ENCODE results near the gene KCNN3.

KCNN3 gene

DNA sequence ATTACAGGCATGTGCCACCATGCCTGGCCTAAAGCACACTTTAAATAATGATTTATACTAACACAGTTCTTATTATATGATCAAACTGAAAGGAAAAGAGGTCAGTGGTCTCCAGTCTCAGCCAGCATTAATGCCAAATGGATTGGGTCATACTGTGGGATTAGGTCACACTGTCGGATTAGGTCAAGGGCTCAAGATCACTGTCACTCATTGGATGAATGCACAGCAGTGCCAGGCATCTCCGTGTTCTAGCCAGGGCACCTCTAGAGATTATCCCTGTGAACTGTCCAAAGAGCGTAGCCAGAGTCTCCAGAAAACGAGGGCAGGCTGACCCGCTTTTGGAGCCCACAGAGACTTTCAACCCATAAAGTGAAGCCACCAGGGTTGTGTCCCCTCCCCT is 70.9 kb downstream of the KCNN3 start:
- in situ Hi-C loops (cut with MboI; ENCODE audit: low sequenced_read_pairs): no loop called here

DNA sequence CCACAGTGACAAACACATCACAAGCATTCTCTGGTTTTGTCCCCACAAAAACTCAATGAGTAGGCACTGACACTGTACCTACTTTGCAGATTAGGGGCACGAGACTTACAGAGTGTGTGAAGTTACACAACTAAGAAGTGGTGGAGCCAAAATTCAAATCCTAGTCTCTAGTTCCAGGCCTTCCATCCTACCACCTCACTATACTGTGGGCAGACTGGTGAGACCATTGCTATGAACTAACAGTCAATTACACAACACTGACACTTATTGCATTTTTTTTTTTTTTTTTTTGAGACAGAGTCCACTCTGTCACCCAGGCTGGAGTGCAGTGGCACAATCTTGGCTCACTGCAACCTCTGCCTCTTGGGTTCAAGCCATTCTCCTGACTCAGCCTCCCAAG is 71.4 kb downstream of the KCNN3 start:
- in situ Hi-C loops (cut with MboI; ENCODE audit: low sequenced_read_pairs): no loop called here

DNA sequence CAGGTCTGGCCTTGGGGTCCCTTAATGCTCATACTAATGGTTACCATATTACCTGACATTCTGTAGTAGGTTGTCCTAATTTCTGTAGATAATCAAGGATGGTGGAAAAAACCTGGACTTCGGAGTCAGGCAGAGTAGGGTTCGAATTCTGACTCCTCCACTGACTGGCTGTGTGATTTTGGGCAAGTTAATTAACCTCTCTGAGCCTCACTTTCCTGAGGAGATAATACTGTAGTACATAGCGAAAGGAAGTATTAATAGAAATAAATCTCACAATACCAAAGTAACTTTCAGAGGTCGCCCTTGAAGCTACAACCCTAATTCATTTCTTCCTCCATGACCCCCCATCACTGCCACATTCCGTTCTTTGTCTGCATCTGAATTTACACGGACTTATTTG is 72.9 kb downstream of the KCNN3 start:
- in situ Hi-C loops (cut with MboI; ENCODE audit: low sequenced_read_pairs): no loop called here

DNA sequence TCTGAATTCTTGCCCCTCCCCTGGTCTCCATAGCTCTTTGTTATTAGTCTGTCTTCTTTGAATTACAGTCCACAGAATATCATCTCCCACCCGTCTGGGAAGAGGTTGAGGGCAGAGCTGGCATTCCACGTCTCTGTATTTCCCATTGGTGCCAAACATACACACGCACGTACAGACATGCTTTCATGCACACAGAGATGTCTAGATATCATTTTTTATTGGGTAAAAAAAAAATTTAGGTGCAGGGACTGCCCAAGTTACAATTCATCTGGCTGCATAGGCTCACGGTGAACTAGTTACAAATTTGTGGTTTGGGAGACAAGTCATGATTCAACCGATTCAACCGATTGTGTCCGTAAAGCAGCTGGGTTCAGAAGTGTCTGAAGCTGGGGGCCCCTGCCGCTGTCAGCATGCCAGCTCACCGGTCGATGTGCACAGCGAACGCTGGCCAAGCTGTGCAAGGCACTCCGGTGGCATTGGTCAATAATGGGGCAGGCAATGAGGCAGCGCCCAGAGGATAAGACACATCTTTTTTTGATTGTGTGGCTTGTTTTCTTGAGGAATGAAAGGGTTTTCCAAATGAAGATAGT is 73.7 kb downstream of the KCNN3 start:
- in situ Hi-C loops (cut with MboI; ENCODE audit: low sequenced_read_pairs): no loop called here

DNA sequence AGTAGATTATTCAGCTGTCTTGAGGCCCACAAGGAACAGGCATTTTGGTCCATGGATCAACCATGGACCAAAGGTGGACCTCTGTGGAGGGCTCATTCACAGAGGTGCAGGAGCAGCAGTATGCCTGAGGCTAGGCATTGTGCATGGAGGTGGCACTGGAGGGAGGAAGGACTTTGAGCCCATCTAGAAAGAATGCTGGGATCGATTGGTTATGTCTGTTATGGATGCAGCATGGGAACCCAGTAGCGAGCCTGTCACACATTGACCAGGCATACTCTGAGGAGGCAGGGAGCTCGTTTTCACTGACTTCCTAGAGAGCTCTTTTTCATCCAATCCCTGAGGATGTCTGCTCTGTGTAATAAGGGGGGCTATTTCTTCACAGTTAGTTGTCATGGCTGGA is 75.5 kb downstream of the KCNN3 start:
- in situ Hi-C loops (cut with MboI; ENCODE audit: low sequenced_read_pairs): no loop called here

DNA sequence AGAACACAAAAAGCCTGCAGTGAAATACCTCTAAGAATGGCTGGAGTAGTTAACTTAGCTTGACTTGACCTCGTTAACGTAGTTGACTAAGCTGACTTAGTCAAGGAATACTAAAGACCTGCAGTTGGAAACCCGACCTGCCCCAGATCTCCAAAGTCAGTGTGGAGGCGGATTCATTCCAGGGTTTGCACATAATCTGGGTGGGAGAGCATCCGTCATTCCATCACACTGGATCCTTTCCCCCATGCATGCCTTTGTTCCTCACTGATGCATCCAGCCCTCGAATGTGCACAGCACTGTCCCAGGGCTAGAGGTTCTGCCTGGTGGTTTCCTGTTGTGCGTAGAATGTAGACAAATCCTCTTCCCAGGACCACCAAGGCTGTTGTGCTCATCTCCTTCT is 76.4 kb downstream of the KCNN3 start:
- in situ Hi-C loops (cut with MboI; ENCODE audit: low sequenced_read_pairs): no loop called here

DNA sequence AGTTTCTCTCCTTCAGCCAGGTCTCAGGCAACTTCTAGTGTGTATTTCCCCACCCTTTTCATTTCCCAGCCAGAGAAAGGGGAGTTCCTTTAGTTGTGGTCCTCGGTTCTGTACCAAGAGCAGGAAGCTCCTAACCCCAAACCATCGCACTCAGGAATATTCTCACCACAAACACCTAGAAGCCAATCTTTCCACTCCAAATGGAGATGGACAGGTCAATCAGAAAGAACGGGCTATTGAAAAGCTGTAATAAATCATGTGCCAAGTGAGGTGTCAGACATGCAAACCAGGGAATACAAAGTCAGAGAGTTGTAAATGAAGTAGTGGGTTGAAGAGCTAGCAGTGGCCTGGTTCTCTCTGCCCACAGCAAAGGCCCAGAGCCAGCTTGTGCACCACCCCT is 77.2 kb downstream of the KCNN3 start:
- in situ Hi-C loops (cut with MboI; ENCODE audit: low sequenced_read_pairs): no loop called here

DNA sequence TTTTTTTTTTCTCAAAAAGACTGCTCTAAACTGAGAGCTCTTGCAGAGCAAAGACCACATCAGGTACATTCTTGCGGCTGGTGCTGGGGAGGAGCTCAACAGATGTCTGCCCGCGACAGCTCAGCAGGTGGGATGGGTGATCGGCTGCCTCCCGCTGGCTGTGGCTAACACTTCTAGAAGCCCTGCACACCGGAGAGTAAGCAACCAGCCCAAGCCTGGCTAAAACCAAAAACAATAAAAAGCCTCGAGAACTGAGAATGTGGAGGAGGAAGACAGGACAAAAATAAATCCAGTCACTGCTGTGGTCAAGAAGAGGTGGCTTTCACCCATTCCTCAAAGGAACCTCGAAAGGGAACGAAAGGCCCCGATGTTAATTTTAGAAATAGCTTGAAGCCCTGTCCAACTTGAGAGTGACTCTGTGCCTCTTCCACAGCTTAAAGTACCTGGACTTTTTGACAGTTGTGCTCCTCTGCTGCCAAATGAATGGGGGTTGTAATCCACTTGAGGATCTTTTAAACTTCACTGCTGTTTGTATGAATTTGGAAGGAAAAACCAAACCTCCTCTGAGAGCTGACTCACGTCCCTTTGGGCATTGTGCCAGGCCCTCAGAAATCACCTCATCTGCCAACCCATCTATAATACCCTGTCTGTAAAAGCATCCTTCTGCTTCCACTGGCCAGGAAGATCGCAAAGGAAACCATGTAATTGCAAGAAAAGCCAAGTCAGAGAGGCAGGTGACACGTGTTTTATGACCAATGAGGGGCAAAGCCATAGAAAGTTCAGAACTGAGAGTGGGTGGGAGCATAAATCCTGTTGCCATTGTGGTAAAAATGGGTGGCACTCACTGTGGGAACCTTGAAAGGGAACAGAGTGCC is 78.6 kb downstream of the KCNN3 start:
- in situ Hi-C loops (cut with MboI; ENCODE audit: low sequenced_read_pairs): no loop called here

DNA sequence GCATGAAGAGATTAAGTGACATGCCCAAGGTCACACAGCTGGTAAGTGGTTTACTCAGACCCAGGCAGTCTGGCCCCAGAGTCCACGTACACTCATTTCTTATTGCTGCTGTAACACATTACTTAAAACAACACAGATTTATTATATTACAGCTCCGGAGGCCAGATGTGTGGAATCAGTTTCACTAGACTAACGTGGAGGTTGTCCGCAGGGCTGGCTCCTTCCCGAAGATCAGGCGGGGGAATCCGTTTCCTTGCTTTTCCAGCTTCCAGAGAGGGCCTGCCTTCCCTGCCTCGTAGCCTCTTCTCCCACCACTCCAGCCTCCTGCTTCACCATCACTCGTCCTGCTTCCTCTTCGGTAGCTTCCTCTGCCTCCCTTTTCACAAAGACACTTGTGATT is 81.2 kb downstream of the KCNN3 start:
- in situ Hi-C loops (cut with MboI; ENCODE audit: low sequenced_read_pairs): no loop called here

DNA sequence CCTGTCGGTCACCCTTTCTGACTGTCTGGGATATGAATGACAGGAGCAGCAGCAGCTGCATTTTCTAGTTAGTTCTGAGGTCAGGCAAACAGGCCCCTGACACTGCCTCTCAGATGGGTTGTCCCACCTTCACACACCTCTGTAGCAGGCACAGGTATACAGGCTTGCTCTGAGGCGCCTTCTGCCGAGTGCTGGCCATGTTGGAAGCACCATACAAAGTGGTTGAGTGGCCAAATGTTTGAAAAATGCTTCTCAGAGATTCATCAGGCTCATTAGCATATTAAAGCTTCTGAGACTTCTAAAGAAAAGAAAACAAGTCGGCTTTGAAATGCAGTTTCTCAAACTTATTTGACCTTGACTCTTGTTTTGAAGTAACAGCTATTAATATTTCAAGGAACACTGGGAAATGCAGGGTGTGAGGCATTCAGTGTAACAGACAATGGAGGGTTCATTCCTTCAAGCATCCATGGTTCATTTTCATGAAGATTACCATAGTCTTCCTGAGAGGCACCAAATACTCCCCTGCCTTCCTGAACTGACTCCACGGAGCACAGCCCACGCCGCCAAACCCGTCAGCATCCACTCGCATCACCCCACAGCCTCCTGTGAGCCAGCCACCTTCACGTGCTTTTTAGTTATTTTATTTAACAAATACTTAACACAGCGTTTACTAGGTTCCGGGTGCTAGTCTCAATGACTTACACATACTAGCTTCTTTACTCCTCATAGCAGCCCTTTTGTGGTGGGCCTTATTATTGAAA is 81.8 kb downstream of the KCNN3 start:
- in situ Hi-C loops (cut with MboI; ENCODE audit: low sequenced_read_pairs): no loop called here

DNA sequence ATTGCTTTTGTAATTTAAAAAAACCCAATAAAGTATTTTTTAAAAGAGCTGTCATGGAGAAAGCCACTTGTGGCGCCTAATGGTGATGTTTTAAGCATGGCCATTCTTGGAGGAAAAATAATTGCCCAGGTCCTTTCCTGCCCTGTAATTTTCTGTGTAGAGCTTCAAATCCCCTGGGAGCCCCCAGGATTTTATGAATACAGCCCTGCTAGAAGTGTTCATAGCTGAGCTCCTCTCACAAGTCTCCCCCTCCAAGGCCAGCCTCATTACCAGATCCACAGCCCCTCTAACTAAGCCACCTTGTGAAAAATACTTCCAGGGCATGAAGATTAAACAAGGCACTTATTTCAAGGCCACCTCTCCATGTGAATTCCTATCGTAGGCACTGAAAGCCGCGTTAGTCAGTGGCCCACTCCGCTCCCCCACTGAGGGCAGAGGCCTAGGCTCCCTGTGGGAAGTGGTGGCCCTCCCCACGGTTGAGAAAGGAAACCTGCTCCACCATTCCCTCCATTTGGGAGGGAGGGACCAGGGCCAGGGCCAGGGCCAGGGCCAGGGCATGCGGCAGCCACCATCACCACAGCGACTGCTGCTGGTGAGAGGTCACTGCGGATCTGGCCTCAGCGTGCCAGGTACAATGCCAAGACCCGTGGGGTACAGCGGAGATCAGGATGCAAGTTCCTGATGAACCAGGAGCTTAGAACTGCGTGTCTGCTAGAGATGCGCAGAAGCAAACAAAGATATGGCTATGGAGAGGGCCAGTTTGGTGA is 83.1 kb downstream of the KCNN3 start:
- in situ Hi-C loops (cut with MboI; ENCODE audit: low sequenced_read_pairs): no loop called here

DNA sequence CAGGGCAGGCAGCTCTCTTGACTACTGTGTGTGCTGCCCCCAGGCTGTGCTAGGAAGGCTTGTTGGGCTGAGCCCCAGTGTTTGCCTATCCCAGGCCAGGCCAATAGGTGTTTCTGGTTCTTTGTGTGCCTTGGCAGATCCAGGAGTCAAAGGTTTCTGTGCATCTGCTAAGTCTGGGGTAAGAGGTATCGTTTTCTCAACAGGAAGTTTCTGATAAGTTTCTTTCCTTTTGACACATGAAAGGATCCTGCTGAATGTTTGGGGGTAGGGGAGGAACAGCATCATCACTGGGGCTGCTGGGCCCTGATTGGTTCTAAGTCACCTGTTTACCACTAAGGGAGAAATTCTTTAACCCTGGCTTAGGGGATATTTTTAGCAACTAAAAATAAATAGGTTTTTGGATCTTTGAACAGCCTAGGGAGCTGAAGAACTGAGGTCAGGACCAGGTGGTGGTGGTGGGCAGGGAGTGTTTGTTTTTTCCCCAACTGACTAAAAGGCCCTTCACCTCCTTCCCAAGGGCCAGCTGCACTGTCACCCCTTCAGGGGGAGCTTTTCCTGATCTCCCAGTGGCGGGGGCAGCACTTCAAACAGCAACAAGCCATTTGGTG is 85.1 kb downstream of the KCNN3 start:
- in situ Hi-C loops (cut with MboI; ENCODE audit: low sequenced_read_pairs): no loop called here

DNA sequence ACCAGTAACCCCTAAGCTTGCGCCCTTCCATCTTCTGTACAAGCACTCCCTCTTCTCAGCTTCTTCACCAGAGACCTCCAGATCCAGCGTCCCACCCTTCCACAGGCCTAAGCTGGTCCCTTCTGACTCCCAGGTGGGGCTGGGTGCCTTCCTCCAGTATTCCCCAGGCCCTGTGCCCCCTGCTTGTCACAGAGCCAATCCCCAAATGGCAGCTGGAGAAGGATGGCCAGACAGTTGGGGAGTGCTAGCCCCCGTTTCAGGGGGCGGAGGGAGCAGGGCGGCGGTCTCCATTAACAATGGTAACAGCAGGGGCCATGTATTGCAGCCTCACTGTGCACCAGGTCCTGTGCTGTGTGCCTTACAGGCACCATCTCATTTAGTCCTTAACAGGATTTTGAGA is 85.7 kb downstream of the KCNN3 start:
- in situ Hi-C loops (cut with MboI; ENCODE audit: low sequenced_read_pairs): no loop called here

DNA sequence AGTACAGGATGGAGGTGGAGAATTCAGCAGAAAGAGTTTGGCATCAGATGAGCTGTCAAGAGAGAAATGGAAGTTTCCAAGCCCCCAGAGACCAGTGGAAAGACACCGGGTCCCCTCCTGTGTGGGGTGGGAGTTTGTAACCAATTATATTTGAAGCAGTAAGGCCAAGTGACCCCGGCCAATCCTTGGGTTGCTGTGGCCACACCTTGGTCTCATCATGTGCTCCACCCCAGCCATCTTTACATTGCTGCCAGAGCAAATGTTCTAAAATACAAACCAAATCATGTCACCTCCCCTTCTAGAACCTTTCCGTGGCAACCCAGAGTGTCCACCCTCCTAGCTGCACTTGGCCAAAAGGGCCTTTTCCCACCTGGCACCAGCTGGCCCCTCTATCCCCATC is 86.1 kb downstream of the KCNN3 start:
- in situ Hi-C loops (cut with MboI; ENCODE audit: low sequenced_read_pairs): no loop called here

DNA sequence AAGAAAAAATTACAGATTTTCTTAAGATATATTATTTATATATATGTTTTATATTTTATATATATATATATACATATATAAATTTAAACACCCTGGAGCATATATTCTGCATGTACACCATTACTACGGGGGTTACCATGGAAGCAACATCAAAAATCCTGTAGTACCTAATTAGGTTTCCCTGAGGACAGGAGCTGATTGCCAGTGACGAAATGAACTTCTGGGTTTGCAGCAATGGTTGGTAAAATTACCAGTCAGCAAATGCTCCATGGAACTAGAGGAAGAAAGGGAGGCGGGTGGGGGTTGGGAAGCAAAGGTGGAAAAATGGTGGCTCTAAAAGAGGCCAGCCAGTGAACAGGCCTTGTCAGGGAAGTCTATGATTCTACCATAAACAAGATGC is 89.5 kb downstream of the KCNN3 start:
- in situ Hi-C loops (cut with MboI; ENCODE audit: low sequenced_read_pairs): no loop called here

DNA sequence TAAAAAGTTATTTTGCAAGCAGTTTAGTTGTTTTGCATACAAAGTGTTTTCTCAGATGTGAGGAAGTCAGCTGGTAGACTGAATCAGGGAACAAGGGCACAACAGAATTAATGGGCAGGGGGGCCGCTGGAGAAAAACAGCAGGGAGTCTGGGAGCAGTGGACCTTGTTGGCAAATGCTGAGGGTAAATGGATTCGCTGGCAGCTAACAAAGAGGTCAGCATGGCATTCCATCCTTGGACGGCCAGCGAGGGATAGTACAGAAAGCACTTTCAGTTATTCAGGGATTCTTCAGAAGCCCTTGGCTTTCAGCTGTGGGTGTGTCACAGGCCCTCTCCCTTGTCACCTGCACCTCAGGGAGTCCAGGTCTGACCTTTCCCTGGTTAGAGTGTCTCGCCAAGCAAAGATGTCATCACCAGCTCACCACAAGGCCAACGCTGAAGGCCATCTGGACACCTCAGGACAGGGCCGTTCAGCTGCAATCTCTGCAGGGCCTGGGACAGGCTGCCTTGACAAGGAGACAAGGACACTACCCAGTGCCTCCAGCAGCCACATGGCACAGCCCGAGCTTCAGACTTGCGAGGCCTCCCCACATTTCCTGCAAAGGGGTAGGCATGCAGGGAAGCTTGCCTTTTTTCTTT is 90.4 kb downstream of the KCNN3 start:
- in situ Hi-C loops (cut with MboI; ENCODE audit: low sequenced_read_pairs): no loop called here

DNA sequence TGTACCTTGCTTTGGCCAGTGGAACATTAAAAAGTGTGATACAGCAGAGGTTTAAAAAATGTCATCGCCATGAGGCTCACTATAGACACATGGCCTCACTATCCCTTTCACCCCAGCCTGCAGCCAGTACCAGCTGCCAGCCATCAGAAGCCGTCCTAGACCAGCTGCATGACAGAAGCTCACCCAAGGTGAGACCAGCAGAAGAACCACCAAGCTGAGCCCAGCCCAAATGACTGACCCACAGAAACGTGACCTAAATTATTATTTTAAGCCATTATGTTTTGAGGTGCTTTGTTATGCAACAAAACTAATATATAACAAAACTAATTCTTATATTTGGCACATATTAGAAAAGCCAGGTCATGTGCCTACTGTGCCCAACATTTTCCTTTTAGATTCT is 91.1 kb downstream of the KCNN3 start:
- in situ Hi-C loops (cut with MboI; ENCODE audit: low sequenced_read_pairs): no loop called here

DNA sequence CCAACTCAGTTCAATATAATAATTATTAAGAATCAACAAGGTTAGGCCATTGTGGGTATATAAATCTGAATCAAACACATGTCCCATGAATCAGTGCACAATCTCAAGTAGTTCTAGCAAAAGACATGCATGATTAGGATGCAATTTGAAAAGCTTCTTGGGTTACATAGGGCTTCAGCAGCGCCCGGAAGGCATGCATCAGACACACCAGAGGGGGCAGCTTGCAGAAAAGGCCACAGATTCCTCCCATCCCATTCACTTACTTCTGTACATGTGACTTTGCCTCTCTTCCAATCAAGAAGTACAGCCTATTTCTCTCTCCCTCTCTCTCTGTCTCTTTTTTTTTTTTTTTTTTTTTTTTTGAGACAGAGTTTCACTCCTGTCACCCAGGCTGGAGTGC is 91.8 kb downstream of the KCNN3 start:
- in situ Hi-C loops (cut with MboI; ENCODE audit: low sequenced_read_pairs): no loop called here

DNA sequence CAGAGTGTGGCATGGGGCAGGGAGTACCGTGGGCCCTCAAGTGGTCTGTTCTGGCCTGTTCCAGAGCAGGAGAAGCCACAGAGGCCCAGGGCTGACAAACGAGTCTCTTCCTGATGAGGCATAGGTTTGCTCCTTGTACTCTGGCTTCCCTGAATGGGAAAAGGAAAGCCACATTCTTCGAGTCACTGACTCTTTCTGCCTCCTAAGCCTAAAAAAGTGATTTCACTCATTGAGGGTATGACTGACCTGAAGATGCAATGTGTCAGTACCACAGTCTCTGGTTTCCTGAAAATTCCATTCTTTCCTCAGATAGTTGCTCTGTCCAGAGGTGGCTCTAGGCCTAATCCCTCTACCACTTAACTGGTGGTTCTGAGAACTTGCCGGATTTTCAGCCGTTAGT is 92.3 kb downstream of the KCNN3 start:
- in situ Hi-C loops (cut with MboI; ENCODE audit: low sequenced_read_pairs): no loop called here

DNA sequence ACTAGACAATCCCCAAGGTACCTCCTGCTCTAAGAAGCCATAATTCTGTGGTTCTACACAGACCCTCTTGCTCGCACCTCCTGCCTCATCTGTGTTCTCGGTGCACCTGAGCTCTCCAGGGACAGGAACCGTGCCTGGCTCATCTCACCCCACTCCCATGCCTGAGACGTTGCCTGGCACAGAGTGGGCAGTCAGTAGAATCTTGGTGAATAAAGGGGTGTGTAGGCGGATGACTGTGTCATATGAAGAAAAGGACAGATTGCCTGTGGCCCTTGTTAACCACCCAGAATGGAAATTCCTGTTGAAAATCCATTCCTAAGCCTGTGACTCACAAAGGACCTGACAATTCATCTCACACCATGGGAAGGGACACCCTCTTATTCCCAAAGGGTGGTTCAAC is 92.9 kb downstream of the KCNN3 start:
- in situ Hi-C loops (cut with MboI; ENCODE audit: low sequenced_read_pairs): no loop called here

Measured in HL-60/S4 (cell line).